Hepatocyte (in vitro differentiated cells): ENCODE results near the gene MEF2C.

Experiments
- EZH2 ChIP-seq: fragments of 200-600 bp; sonication (generic); IDR thresholded peaks from 2 replicates; pipeline ENCODE4 v1.6.1; 2016; ENCODE audit warnings: antibody characterized with exemption, mild to moderate bottlenecking, borderline replicate concordance
- TF ChIP-seq, protein P1 (sequence below): fragments of 200-600 bp; sonication (generic); IDR thresholded peaks from 2 replicates; pipeline ENCODE4 v1.5.1; 2016; ENCODE audit warnings: antibody characterized with exemption, mild to moderate bottlenecking; ENCODE audit not compliant: poor library complexity

DNA sequence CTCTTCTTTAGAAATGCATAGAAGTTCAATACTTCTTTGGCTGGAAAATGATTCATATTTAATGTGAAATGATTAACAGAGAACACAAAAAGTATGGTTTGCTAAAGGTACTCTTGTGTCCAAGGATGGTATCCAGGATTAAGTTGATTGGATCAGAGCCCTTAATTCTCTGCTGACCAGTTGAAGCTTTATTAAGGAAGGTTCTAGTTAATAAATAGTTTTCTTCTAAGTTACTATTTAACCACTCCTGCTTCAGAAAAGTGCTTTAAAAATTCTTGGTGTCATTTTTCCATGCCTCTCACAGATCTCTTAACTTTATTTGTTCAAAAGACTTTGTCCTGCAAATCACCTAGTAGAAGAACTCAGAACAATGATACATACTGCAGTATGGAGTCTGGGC is 134.3 kb downstream of the MEF2C start:
- TF ChIP-seq, protein P1, sequence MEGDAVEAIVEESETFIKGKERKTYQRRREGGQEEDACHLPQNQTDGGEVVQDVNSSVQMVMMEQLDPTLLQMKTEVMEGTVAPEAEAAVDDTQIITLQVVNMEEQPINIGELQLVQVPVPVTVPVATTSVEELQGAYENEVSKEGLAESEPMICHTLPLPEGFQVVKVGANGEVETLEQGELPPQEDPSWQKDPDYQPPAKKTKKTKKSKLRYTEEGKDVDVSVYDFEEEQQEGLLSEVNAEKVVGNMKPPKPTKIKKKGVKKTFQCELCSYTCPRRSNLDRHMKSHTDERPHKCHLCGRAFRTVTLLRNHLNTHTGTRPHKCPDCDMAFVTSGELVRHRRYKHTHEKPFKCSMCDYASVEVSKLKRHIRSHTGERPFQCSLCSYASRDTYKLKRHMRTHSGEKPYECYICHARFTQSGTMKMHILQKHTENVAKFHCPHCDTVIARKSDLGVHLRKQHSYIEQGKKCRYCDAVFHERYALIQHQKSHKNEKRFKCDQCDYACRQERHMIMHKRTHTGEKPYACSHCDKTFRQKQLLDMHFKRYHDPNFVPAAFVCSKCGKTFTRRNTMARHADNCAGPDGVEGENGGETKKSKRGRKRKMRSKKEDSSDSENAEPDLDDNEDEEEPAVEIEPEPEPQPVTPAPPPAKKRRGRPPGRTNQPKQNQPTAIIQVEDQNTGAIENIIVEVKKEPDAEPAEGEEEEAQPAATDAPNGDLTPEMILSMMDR: no peak
- no peak for TF ChIP-seq EZH2
